ENCODE measurements around the gene DRG1.

Gene DRG1, protein sequence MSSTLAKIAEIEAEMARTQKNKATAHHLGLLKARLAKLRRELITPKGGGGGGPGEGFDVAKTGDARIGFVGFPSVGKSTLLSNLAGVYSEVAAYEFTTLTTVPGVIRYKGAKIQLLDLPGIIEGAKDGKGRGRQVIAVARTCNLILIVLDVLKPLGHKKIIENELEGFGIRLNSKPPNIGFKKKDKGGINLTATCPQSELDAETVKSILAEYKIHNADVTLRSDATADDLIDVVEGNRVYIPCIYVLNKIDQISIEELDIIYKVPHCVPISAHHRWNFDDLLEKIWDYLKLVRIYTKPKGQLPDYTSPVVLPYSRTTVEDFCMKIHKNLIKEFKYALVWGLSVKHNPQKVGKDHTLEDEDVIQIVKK

DNA sequence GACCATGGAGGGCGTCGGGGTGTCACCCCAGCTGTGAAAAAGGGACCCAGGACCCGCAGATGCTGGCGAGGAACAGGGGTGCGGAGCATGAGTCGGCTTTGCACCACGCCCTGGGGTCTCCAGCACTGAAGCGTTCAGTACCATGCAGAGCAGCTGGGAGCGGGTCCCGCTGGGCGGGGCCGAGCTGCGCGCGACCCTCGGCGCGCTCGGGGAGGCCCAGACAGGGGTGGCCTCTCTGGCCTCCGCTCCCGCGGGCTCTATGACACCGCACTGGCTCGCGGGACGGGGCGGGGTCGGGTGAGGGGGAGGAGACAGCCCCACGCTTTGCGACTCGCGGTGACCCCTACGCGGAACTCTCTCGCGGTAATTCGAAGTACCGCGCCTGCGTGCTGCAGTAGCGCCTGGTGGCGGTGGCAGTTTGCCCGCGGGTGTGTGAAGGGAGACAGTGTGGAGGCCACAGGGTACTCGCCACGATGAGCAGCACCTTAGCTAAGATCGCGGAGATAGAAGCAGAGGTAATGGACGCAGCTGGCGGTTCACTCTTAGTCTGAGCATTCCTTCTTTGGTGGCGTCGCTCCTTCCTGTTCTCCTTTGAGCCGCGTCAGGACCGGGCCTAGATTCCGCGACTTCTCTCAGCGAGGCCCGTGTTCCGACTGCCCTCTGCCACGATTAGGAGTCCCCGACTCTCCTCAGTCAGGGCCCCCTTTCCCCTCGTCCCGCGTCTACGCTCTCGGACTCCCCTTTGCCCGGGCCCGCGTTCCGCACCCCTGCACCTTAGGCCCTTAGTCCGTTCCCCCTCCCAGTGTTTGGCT is at the start of gene DRG1:
Gene DRG1, plus strand, starts transcription at position 394 of the 812 bp plus-strand sequence. Its CDS starts 80 bp downstream, at position 474.
- in situ Hi-C loops (cut with HindIII; ENCODE audit: low sequenced_read_pairs) = loop anchor here (5.0 kb wide), 1 partner anchor 42 kb away; no protein-coding TSS in a partner anchor
- DNase-seq (ENCODE audit: low read depth) = peak; percentile 81
- H3K4me3 ChIP-seq (ENCODE audit: low read depth, low read length) = peak within 1 kb of the TSS; percentile 59
- TF ChIP-seq, protein P1, sequence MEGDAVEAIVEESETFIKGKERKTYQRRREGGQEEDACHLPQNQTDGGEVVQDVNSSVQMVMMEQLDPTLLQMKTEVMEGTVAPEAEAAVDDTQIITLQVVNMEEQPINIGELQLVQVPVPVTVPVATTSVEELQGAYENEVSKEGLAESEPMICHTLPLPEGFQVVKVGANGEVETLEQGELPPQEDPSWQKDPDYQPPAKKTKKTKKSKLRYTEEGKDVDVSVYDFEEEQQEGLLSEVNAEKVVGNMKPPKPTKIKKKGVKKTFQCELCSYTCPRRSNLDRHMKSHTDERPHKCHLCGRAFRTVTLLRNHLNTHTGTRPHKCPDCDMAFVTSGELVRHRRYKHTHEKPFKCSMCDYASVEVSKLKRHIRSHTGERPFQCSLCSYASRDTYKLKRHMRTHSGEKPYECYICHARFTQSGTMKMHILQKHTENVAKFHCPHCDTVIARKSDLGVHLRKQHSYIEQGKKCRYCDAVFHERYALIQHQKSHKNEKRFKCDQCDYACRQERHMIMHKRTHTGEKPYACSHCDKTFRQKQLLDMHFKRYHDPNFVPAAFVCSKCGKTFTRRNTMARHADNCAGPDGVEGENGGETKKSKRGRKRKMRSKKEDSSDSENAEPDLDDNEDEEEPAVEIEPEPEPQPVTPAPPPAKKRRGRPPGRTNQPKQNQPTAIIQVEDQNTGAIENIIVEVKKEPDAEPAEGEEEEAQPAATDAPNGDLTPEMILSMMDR (IDR thresholded peaks at IDR 0.05; ENCODE audit: low read depth, low read length, missing control alignments) = no peak

DNA sequence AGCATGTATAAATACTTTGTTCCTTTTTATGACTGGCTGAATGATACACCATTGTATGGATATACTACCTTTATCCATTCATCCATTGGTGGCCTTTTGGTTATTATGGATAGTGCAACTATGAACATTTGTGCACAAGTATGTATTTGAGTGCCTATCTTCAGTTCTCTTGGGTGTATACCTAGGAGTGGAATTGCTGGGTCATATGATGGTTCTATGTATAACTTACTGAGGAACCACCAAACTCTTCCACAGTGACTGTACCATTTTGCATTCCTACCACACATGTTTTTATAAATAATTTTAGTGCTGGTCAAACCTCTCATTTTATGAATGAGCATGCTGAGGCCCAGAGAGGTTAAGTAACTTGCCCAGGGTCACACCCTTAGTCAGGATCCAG is 49.4 kb upstream of the DRG1 start:
- in situ Hi-C loops (cut with HindIII; ENCODE audit: low sequenced_read_pairs) = no loop called here

DNA sequence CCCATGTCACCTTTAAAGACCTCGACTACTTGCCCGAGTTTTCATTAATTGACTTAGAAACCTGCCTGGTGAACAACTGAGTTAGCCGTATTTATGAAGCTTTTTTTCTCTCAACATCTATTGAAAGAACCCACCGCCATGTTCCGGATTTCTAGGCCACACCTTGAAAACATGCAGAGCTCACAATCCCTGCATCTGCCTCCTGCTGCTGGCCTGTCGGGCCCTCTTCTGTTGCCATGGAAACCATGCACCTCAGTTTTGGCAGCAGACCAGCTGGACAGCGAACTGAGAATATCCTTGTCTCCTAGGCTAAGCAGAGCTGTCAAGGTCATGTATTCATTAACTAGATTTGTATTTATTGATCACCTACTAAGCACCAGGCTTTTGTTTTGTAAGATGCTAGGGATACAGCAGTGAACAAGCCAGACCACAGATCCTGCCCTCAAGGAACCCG is 49.0 kb upstream of the DRG1 start:
- in situ Hi-C loops (cut with HindIII; ENCODE audit: low sequenced_read_pairs) = no loop called here
- TF ChIP-seq, protein P1 (IDR thresholded peaks at IDR 0.05; ENCODE audit: low read depth, low read length, missing control alignments) = no peak
- no peak overlapping the region for H3K4me3 ChIP-seq (ENCODE audit: low read depth, low read length)
- no peak for DNase-seq (ENCODE audit: low read depth)

More for the DNA sequence above, 49.4 kb upstream of the DRG1 start:
- no peak for DNase-seq (ENCODE audit: low read depth)
- H3K4me3 ChIP-seq (ENCODE audit: low read depth, low read length) = no peak overlapping the region
- TF ChIP-seq, protein P1 (IDR thresholded peaks at IDR 0.05; ENCODE audit: low read depth, low read length, missing control alignments) = no peak

GRCh38 chr22:31354515-31354914 is 44.9 kb upstream of the DRG1 start:
- H3K4me3 ChIP-seq (ENCODE audit: low read depth, low read length) = no peak overlapping the region
- TF ChIP-seq, protein P1 (IDR thresholded peaks at IDR 0.05; ENCODE audit: low read depth, low read length, missing control alignments) = no peak
- DNase-seq (ENCODE audit: low read depth) = no peak
- in situ Hi-C loops (cut with HindIII; ENCODE audit: low sequenced_read_pairs) = no loop called here

GRCh38 chr22:31360029-31360428 is 39.4 kb upstream of the DRG1 start:
- TF ChIP-seq, protein P1 (IDR thresholded peaks at IDR 0.05; ENCODE audit: low read depth, low read length, missing control alignments) = no peak
- no peak for DNase-seq (ENCODE audit: low read depth)
- in situ Hi-C loops (cut with HindIII; ENCODE audit: low sequenced_read_pairs) = no loop called here
- no peak overlapping the region for H3K4me3 ChIP-seq (ENCODE audit: low read depth, low read length)

- DNase-seq (ENCODE audit: low read depth) = no peak
- in situ Hi-C loops (cut with HindIII; ENCODE audit: low sequenced_read_pairs) = no loop called here
- TF ChIP-seq, protein P1 (IDR thresholded peaks at IDR 0.05; ENCODE audit: low read depth, low read length, missing control alignments) = no peak
- H3K4me3 ChIP-seq (ENCODE audit: low read depth, low read length) = no peak overlapping the region
Measured at GRCh38 chr22:31361743-31362142, 37.7 kb upstream of the DRG1 start.
